Fibroblast of skin of right quadriceps (primary cell): Measurements from ENCODE around the gene MAP2K1.
"Not testable (repeated sequence)": the region's sequence is repeated elsewhere in the genome, so short reads cannot be mapped to it uniquely, and the experiment has no call there.

Experiments used
- DNase-seq: peaks from one replicate; pipeline ENCODE4 v3.0.0-alpha.2; 2013

The MAP2K1 gene

GRCh38 chr15:66386204-66387123 is at the start of gene MAP2K1:
MAP2K1 (plus strand) TSS chr15:66386912; CDS start chr15:66387348, 436 bp downstream.
- peak; percentile 97 for DNase-seq

DNA sequence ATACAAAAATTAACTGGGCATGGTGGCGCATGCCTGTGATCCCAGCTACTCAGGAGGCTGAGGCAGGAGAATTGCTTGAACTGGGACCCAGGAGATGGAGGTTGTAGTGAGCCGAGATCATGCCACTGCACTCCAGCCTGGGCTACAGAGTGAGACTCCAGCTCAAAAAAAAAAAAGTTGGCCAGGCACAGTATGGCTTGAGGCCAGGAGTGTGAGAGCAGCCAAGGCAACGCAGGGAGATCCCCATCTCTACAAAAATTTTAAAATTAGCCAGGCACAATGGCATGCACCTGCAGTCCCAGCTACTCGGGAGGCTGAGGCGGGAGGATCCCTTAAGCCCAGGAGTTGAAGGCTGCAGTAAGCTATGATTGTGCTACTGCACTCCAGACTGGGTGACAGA is 38.2 kb upstream of the MAP2K1 start:
- not testable (repeated sequence) for DNase-seq

- DNase-seq, result no peak
Measured at GRCh38 chr15:66356077-66356358, 30.7 kb upstream of the MAP2K1 start.

GRCh38 chr15:66356359-66357236 is 30.1 kb upstream of the MAP2K1 start, which contains the start of gene TIPIN:
TIPIN (minus strand) TSS chr15:66356685; CDS start chr15:66352947, 3,738 bp downstream.
- peak; percentile 96 for DNase-seq

DNA sequence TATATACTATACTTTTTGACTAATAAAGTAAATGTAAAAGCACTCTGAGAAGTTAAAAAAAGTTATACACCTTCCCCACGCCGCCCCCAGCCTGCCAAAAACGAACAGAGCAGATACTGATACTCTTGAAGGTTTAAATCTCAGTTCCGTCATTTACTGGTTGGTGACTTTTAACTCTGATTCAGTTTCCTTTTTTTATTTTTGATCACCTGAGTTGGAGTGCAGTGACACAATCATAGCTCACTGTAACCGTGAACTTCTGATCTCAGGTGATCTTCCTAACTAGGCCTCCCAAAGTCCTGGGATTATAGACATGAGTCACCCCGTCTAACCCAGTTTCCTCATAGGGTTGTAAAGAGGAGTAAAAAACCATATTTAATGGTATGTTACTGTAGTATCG is 27.0 kb upstream of the MAP2K1 start:
- no peak for DNase-seq

GRCh38 chr15:66361745-66362460 is 24.8 kb upstream of the MAP2K1 start:
- not testable (repeated sequence) for DNase-seq

DNA sequence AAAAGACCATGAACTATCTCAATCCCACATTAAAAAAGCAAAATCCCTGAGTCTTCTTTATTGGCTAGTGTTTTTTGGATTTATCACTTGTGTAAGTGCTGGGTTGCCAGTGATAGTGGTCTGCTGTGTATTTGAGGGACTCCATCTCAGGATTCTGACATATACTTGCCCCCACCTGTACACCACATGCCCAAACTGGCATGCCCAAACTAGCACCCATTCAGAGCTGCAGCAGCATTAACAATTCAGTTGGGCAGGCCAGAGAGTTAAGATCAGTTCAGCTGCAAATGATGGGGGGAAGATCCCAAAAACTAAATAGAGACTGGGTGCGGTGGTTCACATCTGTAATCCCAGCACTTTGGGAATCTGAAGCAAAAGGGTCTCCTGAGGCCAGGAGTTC is 23.9 kb upstream of the MAP2K1 start:
- no peak for DNase-seq

DNA sequence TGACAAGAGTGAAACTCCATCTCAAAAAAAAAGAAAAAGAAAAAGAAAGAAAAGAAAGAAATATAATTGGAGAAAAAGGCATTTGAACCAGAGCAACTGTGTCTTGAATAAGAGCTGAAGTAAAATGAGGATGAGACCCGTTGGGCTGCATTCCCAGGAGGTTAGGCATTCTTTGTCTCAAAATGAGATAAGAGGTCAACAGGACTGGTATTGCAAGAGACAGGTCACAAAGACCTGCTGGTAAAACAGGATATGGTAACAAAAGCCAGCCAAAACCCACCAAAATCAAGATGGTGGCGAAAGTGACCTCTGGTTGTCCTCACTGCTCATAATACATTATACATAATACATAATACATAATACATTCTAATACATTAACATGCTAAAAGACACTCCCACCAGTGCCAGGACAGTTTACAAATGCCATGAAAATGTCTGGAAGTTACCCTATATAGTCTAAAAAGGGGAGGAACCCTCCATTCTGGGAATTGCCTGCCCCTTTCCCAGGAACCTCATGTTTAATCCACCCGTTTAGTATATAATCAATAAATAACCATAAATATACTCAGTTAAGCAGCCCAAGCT is 21.7 kb upstream of the MAP2K1 start:
- no peak for DNase-seq

DNA sequence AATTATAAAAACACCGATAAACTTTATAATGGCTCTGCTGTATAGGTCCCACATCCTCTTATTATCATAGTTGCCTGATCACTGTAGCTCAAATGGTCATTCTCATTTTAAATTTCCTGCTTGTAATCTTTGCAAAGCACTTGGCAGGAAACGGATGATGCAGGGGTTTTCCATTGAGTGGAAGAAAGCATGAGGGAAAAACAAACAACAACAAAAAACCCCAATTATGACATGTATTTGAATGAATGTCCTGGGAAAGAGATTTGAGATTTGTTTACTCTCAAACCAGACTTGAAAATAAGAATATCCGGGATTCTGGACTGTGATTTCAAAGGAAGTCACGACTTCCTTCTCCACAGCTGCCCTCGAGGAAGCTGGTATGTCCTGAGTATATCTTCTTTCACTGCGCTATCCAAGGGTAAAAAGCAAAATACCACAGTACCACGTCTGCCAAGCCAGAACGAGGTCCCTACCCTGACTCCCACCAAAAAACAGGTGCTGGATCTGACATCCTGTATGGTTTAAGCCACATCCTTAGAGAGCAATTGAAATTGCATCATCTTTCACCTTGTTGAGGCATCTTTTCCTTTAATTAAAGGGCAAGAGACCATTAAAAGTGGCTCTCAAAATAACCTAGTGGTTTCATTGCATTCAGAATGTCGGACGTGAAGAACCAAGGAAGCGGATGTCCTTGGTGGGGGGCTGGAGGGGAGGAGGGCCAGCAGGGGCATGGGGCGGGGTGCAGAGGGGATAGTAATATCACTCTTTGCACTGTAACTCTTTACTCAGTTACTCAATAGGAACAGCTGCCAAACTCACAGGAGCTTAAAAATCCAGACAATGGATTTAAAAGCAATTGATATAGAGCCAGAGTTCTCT is 16.7 kb upstream of the MAP2K1 start:
- no peak for DNase-seq

DNA sequence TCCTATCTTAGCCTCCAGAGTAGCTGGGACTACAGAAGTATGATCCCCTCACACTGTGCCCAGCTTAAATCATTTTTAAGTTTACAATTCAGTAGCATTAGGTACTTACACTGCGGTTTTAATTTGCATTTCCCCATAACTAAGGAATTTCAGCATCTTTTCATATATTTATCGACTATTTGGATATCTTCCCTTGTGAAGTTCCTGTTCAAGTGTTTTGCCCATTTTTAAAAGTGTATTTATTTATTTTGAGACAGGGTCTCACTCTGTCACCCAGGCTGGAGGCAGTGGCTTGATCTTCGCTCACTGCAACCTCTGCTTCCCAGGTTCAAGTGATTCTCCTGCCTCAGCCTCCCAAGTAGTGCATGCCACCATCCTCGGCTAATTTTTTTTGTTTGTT is 12.5 kb upstream of the MAP2K1 start:
- no peak for DNase-seq

DNA sequence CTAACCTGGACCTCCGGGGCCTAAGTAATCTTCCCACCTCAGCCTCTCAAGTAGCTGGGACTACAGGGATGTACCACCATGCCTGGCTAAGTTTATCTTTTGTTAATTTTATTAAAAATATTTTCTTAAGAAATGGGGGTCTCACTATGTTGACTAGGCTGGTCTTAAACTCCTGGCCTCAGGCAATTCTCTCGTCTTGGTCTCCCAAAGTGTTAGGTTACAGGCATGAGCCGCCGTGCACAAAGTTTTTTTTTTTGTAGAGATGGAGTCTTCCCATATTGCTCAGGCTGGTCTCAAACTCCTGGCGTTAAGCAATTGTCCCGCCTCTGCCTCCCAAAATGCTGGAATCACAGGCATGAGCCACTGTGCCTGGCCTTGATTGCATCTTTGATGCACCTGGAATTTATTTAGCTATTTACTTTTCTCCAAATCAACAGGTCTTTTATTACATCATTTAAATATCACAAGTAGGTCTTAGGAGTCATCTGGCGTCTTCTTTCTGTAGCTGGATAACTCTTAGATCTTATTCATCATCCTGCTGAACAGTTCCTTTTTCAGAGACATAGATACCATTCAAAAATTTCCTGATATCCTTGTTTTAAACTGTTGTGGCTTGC is 7.8 kb upstream of the MAP2K1 start:
- DNase-seq, result no peak

- not testable (repeated sequence) for DNase-seq
Measured at GRCh38 chr15:66381376-66381775, 5.3 kb upstream of the MAP2K1 start.

- peak; percentile 76 for DNase-seq
Measured at GRCh38 chr15:66387163-66388042, 691 bp downstream of the MAP2K1 start.

DNA sequence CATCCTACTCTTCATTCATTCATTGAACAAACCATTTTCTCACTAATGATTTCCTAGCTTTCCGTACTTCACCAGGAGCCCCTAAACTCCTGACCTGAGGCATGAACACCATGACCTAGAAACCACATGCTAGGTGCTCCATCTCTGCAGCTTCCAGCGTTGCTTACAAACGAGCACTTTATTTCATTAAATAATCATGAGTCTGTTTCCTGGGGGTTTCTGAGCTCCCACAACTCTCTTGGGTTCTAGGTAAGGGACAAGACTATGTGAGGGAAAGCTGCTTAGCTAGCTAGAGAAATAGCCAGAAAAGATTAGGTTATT is 1.3 kb downstream of the MAP2K1 start:
- no peak for DNase-seq

DNA sequence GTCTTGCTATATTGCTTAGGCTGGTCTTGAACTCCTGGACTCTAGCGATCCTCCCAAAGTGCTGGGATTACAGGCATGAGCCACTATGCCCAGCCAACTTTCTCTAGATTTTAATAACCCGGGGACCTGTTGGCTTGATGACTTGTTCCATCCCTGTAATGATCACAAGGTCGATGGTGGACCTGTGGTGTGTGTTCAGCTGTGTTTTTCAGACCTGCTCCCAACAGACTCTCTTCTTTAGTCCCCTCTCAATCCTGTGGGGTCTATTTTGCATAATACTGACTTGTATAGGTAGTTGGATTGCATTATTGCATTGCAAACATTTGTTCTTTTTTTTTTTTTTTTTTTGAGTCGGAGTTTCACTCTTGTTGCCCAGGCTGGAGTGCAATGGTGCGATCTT is 1.9 kb downstream of the MAP2K1 start:
- DNase-seq, result no peak

DNA sequence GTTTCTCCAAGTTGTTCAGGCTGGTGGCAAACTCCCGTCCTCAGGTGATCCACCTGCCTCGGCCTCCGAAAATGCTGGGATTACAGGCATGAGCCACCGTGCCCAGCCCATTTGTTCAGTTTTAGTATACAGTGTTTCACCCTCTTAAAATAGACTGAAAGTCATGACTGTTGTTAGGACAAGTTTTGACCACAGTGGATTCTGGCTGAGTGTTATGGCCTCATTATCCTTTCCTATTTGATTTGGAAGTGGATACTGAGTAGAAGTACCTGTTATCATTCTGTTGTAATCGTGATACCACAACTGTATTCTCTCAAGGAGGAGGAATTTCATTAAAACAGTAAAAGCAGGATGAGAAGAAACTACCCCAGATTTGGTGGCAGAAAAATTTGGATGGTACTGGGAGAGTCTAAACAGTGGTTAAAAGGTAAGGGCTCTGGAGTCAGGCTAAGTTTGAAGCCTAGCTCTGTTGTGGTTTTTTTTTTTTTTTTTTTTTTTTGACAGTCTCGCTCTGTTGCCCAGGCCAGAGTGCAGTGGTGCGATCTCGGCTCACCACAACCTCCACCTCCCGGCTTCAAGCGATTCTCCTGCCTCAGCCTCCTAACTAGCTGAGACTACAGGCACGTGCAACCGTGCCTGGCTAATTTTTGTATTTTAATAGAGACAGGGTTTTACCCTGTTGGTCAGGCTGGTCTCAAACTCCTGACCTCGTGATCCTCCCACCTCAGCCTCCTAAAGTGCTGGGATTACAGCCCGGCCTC is 2.6 kb downstream of the MAP2K1 start:
- no peak for DNase-seq

GRCh38 chr15:66389859-66390381 is 3.2 kb downstream of the MAP2K1 start:
- DNase-seq, result no peak

- no peak for DNase-seq
Measured at GRCh38 chr15:66390678-66391077, 4.0 kb downstream of the MAP2K1 start.

GRCh38 chr15:66393037-66393436 is 6.3 kb downstream of the MAP2K1 start:
- not testable (repeated sequence) for DNase-seq
